Large intestine (tissue), 3 donors: Measurements from ENCODE around the gene OSMR. TPM values are rescaled to one million over a fixed set of nuclear protein-coding genes. Genes with fewer than 3 reads are reported as not detected.

Experiments
- DNase-seq, 2 donors: peaks; one replicate each; pipeline versions ENCODE4 v3.0.0 to v3.0.0-alpha.2; 2013
- H3K27ac ChIP-seq: one replicate; pipeline ENCODE4 v1.5.1; 2013; ENCODE audit warnings: low read length
- H3K27me3 ChIP-seq: 2 replicates; pipeline ENCODE4 v1.6.1; 2013; ENCODE audit warnings: low read length; ENCODE audit not compliant: control insufficient read depth, insufficient read depth
- H3K36me3 ChIP-seq: 2 replicates; pipeline ENCODE4 v1.6.1; 2013; ENCODE audit warnings: low read length; ENCODE audit not compliant: control insufficient read depth, insufficient read depth
- H3K4me1 ChIP-seq: one replicate; pipeline ENCODE4 v1.6.1; 2013; ENCODE audit warnings: low read length; ENCODE audit not compliant: control insufficient read depth, insufficient read depth
- H3K4me3 ChIP-seq: one replicate; pipeline ENCODE4 v1.5.1; 2013; ENCODE audit warnings: low read length
- H3K9me3 ChIP-seq: one replicate; pipeline ENCODE4 v1.6.1; 2013; ENCODE audit warnings: mild to moderate bottlenecking, low read depth, low read length, moderate library complexity; ENCODE audit not compliant: control insufficient read depth
- WGBS: methylation state at CpG from one replicate; pipeline ENCODE4 v1.1.5; 2013; ENCODE audit warnings: low lambda C conversion rate; ENCODE audit not compliant: insufficient coverage; 5-methylcytosine and 5-hydroxymethylcytosine counted together
- polyA plus RNA-seq: library from polyadenylated mRNA; unstranded; fragments of 120-200 nt; gene quantifications from one replicate; pipeline ENCODE4 v1.2.1, GENCODE V29; 2013

The OSMR gene
- polyA plus RNA-seq, 1 donor, result 5.9 TPM

DNA sequence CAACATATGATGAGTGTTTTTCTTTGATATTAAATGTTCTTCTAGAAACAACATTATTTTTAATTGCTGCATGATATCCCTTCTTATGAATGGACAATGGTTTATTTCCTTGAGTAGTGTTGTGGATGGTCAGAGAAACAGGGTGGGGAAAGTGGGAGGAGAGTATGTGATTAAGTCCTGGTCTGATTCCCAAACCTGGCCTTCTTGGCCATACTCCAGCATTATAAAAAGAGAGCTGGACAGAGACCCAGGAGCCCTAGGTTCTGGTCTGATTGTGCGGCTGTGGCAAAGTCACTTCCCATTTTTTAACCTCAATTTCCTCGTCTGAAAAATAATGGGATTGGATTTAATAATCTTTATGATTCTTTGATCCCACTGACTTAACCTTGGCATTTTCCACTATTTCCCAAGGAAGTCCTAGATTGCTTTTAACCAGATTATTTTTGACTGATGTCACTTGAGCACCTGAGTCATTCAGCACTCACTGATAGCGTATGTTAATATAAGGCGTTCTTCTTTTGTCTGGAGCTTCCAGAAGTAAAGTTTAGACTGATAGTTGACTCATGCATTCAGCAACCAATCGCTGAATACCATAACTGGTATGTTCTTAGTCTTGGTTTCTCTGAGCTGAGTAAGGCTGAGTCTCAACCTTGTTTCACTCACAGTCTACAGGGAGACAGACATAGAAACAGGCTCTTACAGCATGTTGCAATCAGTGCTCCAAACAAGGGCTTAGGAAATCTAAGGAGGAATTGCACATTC, 26.2 kb downstream of the OSMR start:
- DNase-seq, result no peak
- H3K4me3 ChIP-seq, result no peak overlapping the region
- no peaks in the 10 kb centered on the region for H3K9me3 ChIP-seq
- H3K36me3 ChIP-seq, result no peaks in the 10 kb centered on the region
- H3K27ac ChIP-seq, result no peak overlapping the region
- H3K4me1 ChIP-seq, result no peaks in the 10 kb centered on the region
- peaks cover 2% of the 10 kb centered on the region for H3K27me3 ChIP-seq
- WGBS, result no CpG with 5 or more reads among the region's 5 CpGs

DNA sequence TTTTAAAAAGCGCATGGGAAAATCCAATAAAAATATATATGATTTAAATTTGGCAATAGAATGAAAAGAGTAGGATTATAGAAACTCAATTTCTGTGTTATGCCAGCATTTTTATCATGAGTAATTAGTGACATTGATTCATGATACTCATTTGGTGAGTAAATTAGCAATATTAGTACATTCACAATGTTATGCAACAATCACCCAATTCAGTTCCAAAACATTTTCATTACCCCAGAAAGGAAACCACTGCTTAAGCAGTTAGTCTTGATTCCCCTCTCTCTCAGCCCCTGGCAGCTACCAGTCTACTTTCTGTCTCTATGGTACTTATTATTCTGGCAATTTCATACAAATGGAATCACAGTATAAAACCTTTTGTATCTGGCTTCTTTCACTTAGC, 27.0 kb downstream of the OSMR start:
- no peak for DNase-seq
- Histone ChIP-seq H3K27ac (no peak overlapping the region), H3K27me3 (peaks cover 2% of the 10 kb centered on the region), H3K4me3 (no peak overlapping the region), H3K4me1 (no peaks in the 10 kb centered on the region), H3K9me3 (no peaks in the 10 kb centered on the region), H3K36me3 (no peaks in the 10 kb centered on the region)
- 100% methylated on average over 1 of the region's 1 CpG for WGBS

DNA sequence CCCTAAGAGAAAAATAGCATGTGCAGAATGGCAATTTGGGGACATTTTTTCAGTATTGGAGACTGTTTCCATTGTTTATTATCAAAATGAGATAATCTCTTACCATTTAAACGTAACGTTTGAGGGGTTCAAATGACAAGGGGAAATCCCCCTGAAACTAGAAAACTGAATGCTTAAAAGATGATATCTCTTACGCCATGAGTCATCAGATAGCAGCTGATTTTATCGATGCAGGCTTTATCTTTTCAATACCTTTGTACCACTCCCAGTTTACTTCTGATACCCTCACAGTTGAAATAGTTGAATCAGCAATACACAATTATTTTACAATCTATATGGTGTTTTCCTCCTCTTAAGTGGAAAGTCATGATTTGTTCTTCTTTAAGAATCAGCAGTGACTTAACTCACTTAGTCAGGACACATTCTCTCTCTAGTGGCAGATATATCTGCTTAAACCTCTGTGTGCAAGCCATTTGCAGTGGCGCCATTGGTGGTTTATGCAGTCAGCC, 29.2 kb downstream of the OSMR start:
- Histone ChIP-seq H3K4me1 (no peaks in the 10 kb centered on the region), H3K27me3 (peaks cover 2% of the 10 kb centered on the region), H3K36me3 (no peaks in the 10 kb centered on the region), H3K4me3 (no peak overlapping the region), H3K9me3 (no peaks in the 10 kb centered on the region), H3K27ac (no peak overlapping the region)
- DNase-seq, result no peak
- WGBS, result 57% methylated on average over 1 of the region's 5 CpGs

GRCh38 chr5:38878391-38879077, 32.7 kb downstream of the OSMR start:
- Histone ChIP-seq H3K4me1 (no peaks in the 10 kb centered on the region), H3K36me3 (no peaks in the 10 kb centered on the region), H3K27ac (no peak overlapping the region), H3K9me3 (no peaks in the 10 kb centered on the region), H3K27me3 (peaks cover 2% of the 10 kb centered on the region), H3K4me3 (no peak overlapping the region)
- WGBS, result no CpG with 5 or more reads among the region's 5 CpGs
- DNase-seq, result no peak

- H3K36me3 ChIP-seq, result no peaks in the 10 kb centered on the region
- no peak for DNase-seq
- 96% methylated on average over 4 of the region's 7 CpGs for WGBS
Observed at GRCh38 chr5:38879078-38879460, 33.3 kb downstream of the OSMR start.

GRCh38 chr5:38883842-38884241, 38.0 kb downstream of the OSMR start:
- peaks cover 5% of the 10 kb centered on the region for H3K36me3 ChIP-seq

More at GRCh38 chr5:38879078-38879460, 33.3 kb downstream of the OSMR start:
- H3K27ac ChIP-seq, result no peak overlapping the region
- peaks cover 2% of the 10 kb centered on the region for H3K27me3 ChIP-seq
- no peak overlapping the region for H3K4me3 ChIP-seq
- no peaks in the 10 kb centered on the region for H3K4me1 ChIP-seq
- no peaks in the 10 kb centered on the region for H3K9me3 ChIP-seq

DNA sequence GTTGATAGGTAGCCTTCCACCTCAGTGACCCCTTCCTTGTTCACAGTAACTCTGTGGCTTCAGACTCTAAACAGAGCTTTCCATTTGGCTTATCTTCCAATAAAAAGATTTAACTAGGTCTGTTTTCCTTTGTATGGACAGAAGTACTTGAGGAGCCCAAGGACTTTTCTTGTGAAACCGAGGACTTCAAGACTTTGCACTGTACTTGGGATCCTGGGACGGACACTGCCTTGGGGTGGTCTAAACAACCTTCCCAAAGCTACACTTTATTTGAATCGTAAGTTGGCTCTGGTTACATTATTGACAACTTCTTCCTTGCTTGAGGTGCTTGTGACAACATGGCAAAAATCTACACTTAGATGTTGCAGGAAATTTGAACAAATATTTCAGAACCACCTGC, 39.4 kb downstream of the OSMR start:
- WGBS, result no CpG with 5 or more reads among the region's 3 CpGs
- Histone ChIP-seq H3K4me3 (no peak overlapping the region), H3K27me3 (no peaks in the 10 kb centered on the region), H3K4me1 (no peaks in the 10 kb centered on the region), H3K9me3 (no peaks in the 10 kb centered on the region), H3K27ac (no peak overlapping the region), H3K36me3 (peaks cover 5% of the 10 kb centered on the region)
- no peak for DNase-seq

More at GRCh38 chr5:38883842-38884241, 38.0 kb downstream of the OSMR start:
- Histone ChIP-seq H3K27me3 (no peaks in the 10 kb centered on the region), H3K4me3 (no peak overlapping the region), H3K4me1 (no peaks in the 10 kb centered on the region), H3K9me3 (no peaks in the 10 kb centered on the region), H3K27ac (no peak overlapping the region)
- DNase-seq, result no peak
- 75% methylated on average over 1 of the region's 3 CpGs for WGBS

DNA sequence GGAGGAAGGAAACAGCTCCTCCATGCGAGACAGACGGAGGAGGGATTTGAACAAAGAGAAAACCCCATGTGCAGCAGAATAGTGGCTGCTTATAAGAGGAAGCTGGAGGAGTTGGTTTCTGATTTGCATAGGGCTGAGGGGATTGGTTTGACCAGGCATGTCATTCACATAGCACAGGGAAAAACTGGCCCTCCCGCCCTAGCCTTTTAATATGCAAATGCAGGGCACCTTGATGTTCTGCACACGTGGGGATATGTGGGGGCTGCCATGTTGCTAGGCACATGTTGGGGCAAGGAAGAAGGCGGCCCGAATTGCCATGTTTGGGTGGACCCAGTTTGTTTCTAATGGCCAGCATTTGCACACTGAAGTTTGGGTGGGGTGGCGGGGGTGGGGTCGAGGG, 42.2 kb downstream of the OSMR start:
- Histone ChIP-seq H3K27me3 (no peaks in the 10 kb centered on the region), H3K27ac (no peak overlapping the region), H3K36me3 (peaks cover 5% of the 10 kb centered on the region), H3K9me3 (no peaks in the 10 kb centered on the region), H3K4me1 (no peaks in the 10 kb centered on the region), H3K4me3 (no peak overlapping the region)
- DNase-seq, result no peak
- no CpG with 5 or more reads among the region's 8 CpGs for WGBS

GRCh38 chr5:38889424-38889823, 43.6 kb downstream of the OSMR start:
- H3K27ac ChIP-seq, result no peak overlapping the region
- no peak for DNase-seq
- no peak overlapping the region for H3K4me3 ChIP-seq
- WGBS, result 90% methylated on average over 1 of the region's 1 CpG
- H3K36me3 ChIP-seq, result peaks cover 5% of the 10 kb centered on the region
- no peaks in the 10 kb centered on the region for H3K27me3 ChIP-seq
- no peaks in the 10 kb centered on the region for H3K4me1 ChIP-seq
- no peaks in the 10 kb centered on the region for H3K9me3 ChIP-seq

DNA sequence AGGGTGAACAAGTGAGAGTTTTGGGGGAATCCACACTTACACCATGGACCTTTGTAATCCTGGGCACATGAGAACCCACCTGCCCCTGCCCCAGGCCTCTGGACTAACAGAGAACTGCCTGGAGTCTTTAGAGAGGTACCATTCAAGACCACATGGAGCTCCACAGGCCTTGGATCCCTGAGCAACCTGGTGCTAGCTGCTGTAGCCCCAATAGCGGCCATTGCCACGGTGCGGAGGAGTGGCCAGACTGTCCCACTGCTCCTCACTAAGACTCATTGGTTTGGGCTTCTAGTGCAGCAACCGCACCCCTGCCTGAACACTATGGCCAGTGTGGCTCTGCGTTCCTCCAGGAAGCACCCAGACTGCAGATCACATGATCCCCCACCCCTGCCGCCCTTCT, 45.8 kb downstream of the OSMR start:
- H3K27me3 ChIP-seq, result no peaks in the 10 kb centered on the region
- no peak overlapping the region for H3K27ac ChIP-seq
- no peak overlapping the region for H3K4me3 ChIP-seq
- H3K36me3 ChIP-seq, result no peaks in the 10 kb centered on the region
- no peaks in the 10 kb centered on the region for H3K9me3 ChIP-seq
- WGBS, result no CpG with 5 or more reads among the region's 6 CpGs
- H3K4me1 ChIP-seq, result no peaks in the 10 kb centered on the region
- DNase-seq, result no peak
